Psoas muscle (tissue), 8 donors: ENCODE data around the gene IFI35. TPM values are rescaled to one million over a fixed set of nuclear protein-coding genes. Genes with fewer than 3 reads are reported as not detected.

ENCODE experiments used
- ATAC-seq, 4 donors: fragments of 200-7000 bp; cut with Tn5 transposase; one replicate each; pipeline ENCODE4 v1.9.1; 2020; ENCODE audit warnings: moderate library complexity in 3 of 4, mild to moderate bottlenecking in 2 of 4
- DNase-seq, 2 donors: peaks; one replicate each; pipeline ENCODE4 v3.0.0-alpha.2; 2020
- H3K27ac ChIP-seq: fragments of 200-600 bp; one replicate; pipeline ENCODE4 v1.8.0; 2022
- H3K27me3 ChIP-seq, 3 donors: fragments of 200-600 bp in 1 of 3; one replicate each; pipeline versions ENCODE4 v1.6.1 to v1.8.0; 2013 to 2022; ENCODE audit warnings: low read length in 2 of 3, mild to moderate bottlenecking in 2 of 3, moderate library complexity in 1 of 3; ENCODE audit not compliant: insufficient read depth in 3 of 3
- H3K36me3 ChIP-seq, 2 donors: fragments of 200-600 bp in 1 of 2; one replicate each; pipeline versions ENCODE4 v1.6.1 to v1.8.0; 2013 to 2022; ENCODE audit warnings: low read depth in 1 of 2, mild to moderate bottlenecking in 1 of 2, moderate library complexity in 1 of 2; ENCODE audit not compliant: insufficient read depth in 1 of 2
- H3K4me1 ChIP-seq: fragments of 200-600 bp; one replicate; pipeline ENCODE4 v1.8.0; 2022
- H3K4me3 ChIP-seq: fragments of 200-600 bp; one replicate; pipeline ENCODE4 v1.8.0; 2022; ENCODE audit warnings: mild to moderate bottlenecking
- H3K9me3 ChIP-seq: fragments of 200-600 bp; one replicate; pipeline ENCODE4 v1.8.0; 2022
- CTCF ChIP-seq: fragments of 200-600 bp; IDR thresholded peaks from one replicate; pipeline ENCODE4 v1.8.0; 2022; ENCODE audit warnings: antibody characterized with exemption
- WGBS, 3 donors: extraction: QIAGEN DNeasy Blood & Tissue Kit; methylation state at CpG; one replicate each; pipeline versions ENCODE4 v1.1.6 to v1.1.7; 2013; 5-methylcytosine and 5-hydroxymethylcytosine counted together
- intact Hi-C, 2 donors: fragments of 100-400 bp; cut with DNase I; formaldehyde crosslinking; loops; one replicate each; pipeline versions ENCODE4 v1.11.0 to v1.14.2; 2022
- polyA plus RNA-seq, 3 donors: library from polyadenylated mRNA; stranded (reverse); fragments of 200-250 nt; gene quantifications; one replicate each; pipeline ENCODE4 v1.2.3, GENCODE V29; 2013
- total RNA-seq, 4 donors: library from RNA; stranded (reverse); fragmentation: NEBNext Ultra II Directional in 2 of 4; extraction: Animal tissue kit (Norgen Biotek cat#: 25700) in 2 of 4; gene quantifications; one replicate each; pipeline versions ENCODE4 v1.2.1 to v1.2.4, GENCODE V29; 2021 to 2023
- donor health status: healthy with polysubstance abuse.
- donor health status: DM: no; HTN: no; CAD: no; lungs with moderate emphysema.
- donor health status: Bipolar disorder and iron deficiency.
- donor health status: healthy.
- donor health status: DM: yes; HTN: yes; CAD: no.
- donor health status: DM: no; HTN: no; CAD: no.
- donor health status: DM: no; HTN: no; CAD: no.
- donor health status: DM: yes; HTN: yes; CAD: no.

Gene IFI35
- total and polyA plus RNA-seq, 7 donors = 4.2 to 7.8 (median 6.3) TPM

- Histone ChIP-seq H3K27me3 (no peaks in the 10 kb centered on the region), H3K4me3 (no peak overlapping the region), H3K9me3 (no peaks in the 10 kb centered on the region), H3K4me1 (peaks cover 29% of the 10 kb centered on the region), H3K27ac (peak overlapping the region; percentile 5), H3K36me3 (peaks cover 6 to 55% of the 10 kb centered on the region in 2 donors)
- ATAC-seq (peak; percentile 48 to 70 (median 60)), DNase-seq (peak; percentile 53 to 70)
- TF ChIP-seq CTCF = no peak
- intact Hi-C loops = no loop called here
- WGBS, 3 donors = 66 to 81% (median 71%) methylated on average over 5 of the region's 5 CpGs
Measured at GRCh38 chr17:43003542-43004172, 2.9 kb upstream of the IFI35 start.

GRCh38 chr17:43010667-43011308 lies 4.2 kb downstream of the IFI35 start:
- peak overlapping the region; percentile 16 for H3K27ac ChIP-seq
- H3K9me3 ChIP-seq = no peaks in the 10 kb centered on the region
- no peak for TF ChIP-seq CTCF
- H3K36me3 ChIP-seq = peaks cover 0 to 23% of the 10 kb centered on the region in 2 donors
- intact Hi-C loops = no loop called here
- DNase-seq = no peak
- H3K27me3 ChIP-seq = no peaks in the 10 kb centered on the region
- WGBS, 3 donors = 85 to 91% (median 88%) methylated on average over 5 of the region's 5 CpGs
- H3K4me3 ChIP-seq = no peak overlapping the region
- no peak for ATAC-seq
- peaks cover 7% of the 10 kb centered on the region for H3K4me1 ChIP-seq

GRCh38 chr17:43011728-43012472 lies 5.3 kb downstream of the IFI35 start:
- no peak for TF ChIP-seq CTCF
- ATAC-seq (no peak), DNase-seq (no peak)
- Histone ChIP-seq H3K36me3 (peaks cover 0 to 33% of the 10 kb centered on the region in 2 donors), H3K27ac (peak overlapping the region; percentile 16), H3K27me3 (no peaks in the 10 kb centered on the region), H3K4me3 (no peak overlapping the region), H3K4me1 (peaks cover 7% of the 10 kb centered on the region), H3K9me3 (no peaks in the 10 kb centered on the region)
- intact Hi-C loops = no loop called here
- 73 to 82% (median 76%) methylated on average over 15 of the region's 15 CpGs for WGBS, 3 donors

- DNase-seq (no peak), ATAC-seq (no peak)
- TF ChIP-seq CTCF = no peak
- no peaks in the 10 kb centered on the region for H3K27me3 ChIP-seq
- H3K36me3 ChIP-seq = peaks cover 0 to 45% of the 10 kb centered on the region in 2 donors
- intact Hi-C loops = no loop called here
- WGBS, 3 donors = 75 to 79% (median 75%) methylated on average over 8 of the region's 8 CpGs
- H3K27ac ChIP-seq = no peak overlapping the region
- no peaks in the 10 kb centered on the region for H3K4me1 ChIP-seq
- no peaks in the 10 kb centered on the region for H3K9me3 ChIP-seq
- no peak overlapping the region for H3K4me3 ChIP-seq
Measured at GRCh38 chr17:43013296-43013695, 6.7 kb downstream of the IFI35 start.
